Vagina (tissue), 2 donors: Measurements from ENCODE around the gene FIGN. TPM values are rescaled to one million over a fixed set of nuclear protein-coding genes. Genes with fewer than 3 reads are reported as not detected.

Experiments used
- DNase-seq, 2 donors: peaks; one replicate each; pipeline ENCODE4 v3.0.0-alpha.2; 2017; ENCODE audit errors: extremely low spot score in 2 of 2
- H3K27ac ChIP-seq: fragments of 200-600 bp; sonication (generic); one replicate; pipeline ENCODE4 v1.5.1; 2019
- H3K27me3 ChIP-seq: fragments of 200-600 bp; sonication (generic); one replicate; pipeline ENCODE4 v1.5.1; 2019
- H3K36me3 ChIP-seq, 2 donors: fragments of 200-600 bp; sonication (generic); one replicate each; pipeline ENCODE4 v1.5.1; 2017 to 2019
- H3K4me1 ChIP-seq: fragments of 200-600 bp; sonication (generic); one replicate; pipeline ENCODE4 v1.5.1; 2019
- H3K4me3 ChIP-seq, 2 donors: fragments of 200-600 bp; sonication (generic); 1 replicate in 1 of 2; 2 replicates in 1 of 2; pipeline ENCODE4 v1.5.1; 2016 to 2019
- H3K9me3 ChIP-seq: fragments of 200-600 bp; sonication (generic); one replicate; pipeline ENCODE4 v1.5.1; 2019
- POLR2A ChIP-seq, 2 donors: fragments of 450-650 bp; IDR thresholded peaks; one replicate each; pipeline ENCODE4 v1.6.1; 2017; ENCODE audit warnings: antibody characterized with exemption in 2 of 2, mild to moderate bottlenecking in 2 of 2, moderate library complexity in 2 of 2
- POLR2AphosphoS5 ChIP-seq, 2 donors: sonication (generic); formaldehyde crosslinking; IDR thresholded peaks; one replicate each; pipeline ENCODE4 v1.9.0; 2017; ENCODE audit warnings: antibody characterized with exemption in 2 of 2, mild to moderate bottlenecking in 2 of 2, low read depth in 1 of 2; ENCODE audit not compliant: insufficient read depth in 1 of 2
- intact Hi-C: fragments of 100-400 bp; cut with DNase I; formaldehyde crosslinking; loops from one replicate; pipeline ENCODE4 v1.15.1; 2023
- total RNA-seq: library from RNA; depleted of rRNA; stranded (reverse); fragments of >200 nt; gene quantifications from one replicate; pipeline ENCODE4 v1.2.3, GENCODE V29; 2016
- TF ChIP-seq, protein P1 (sequence below), 3 experiments: fragments of 450-650 bp in 2 of 3; fragments of 200-600 bp in 1 of 3; sonication (generic) in 1 of 3; IDR thresholded peaks; one replicate each; pipeline ENCODE4 v1.5.1; 2017 to 2019; ENCODE audit warnings: antibody characterized with exemption in 3 of 3, mild to moderate bottlenecking in 2 of 3, moderate library complexity in 2 of 3

The FIGN gene
- total RNA-seq, 1 donor from 2014 or later, result 3.2 TPM

DNA sequence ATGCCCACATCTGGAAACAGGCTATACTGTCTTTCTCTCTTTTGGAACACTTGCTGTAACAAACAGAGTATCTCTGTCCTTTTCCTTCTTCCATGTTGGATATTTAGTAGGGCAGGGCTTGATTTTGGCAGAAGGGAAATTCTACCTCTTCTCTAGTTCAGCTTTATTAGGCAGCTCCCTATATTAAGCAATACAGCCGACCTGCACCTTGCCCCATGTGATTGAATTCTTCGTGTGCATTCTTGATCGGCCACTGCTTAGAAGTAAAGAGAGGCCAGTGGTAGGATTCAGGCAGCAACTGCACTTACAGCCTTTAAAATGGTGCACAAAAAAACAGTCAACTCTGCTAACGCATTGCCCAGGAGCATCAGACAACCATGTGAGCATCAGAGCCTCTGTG, 31.3 kb upstream of the FIGN start:
- intact Hi-C loops, result no loop called here

GRCh38 chr2:163764566-163764965, 28.8 kb upstream of the FIGN start:
- TF ChIP-seq POLR2AphosphoS5 (IDR thresholded peaks at IDR 0.05; ENCODE audit: insufficient read depth in 1 of 2, low read depth in 1 of 2) (no peak), POLR2A (IDR thresholded peaks at IDR 0.05) (no peak)
- TF ChIP-seq, protein P1, sequence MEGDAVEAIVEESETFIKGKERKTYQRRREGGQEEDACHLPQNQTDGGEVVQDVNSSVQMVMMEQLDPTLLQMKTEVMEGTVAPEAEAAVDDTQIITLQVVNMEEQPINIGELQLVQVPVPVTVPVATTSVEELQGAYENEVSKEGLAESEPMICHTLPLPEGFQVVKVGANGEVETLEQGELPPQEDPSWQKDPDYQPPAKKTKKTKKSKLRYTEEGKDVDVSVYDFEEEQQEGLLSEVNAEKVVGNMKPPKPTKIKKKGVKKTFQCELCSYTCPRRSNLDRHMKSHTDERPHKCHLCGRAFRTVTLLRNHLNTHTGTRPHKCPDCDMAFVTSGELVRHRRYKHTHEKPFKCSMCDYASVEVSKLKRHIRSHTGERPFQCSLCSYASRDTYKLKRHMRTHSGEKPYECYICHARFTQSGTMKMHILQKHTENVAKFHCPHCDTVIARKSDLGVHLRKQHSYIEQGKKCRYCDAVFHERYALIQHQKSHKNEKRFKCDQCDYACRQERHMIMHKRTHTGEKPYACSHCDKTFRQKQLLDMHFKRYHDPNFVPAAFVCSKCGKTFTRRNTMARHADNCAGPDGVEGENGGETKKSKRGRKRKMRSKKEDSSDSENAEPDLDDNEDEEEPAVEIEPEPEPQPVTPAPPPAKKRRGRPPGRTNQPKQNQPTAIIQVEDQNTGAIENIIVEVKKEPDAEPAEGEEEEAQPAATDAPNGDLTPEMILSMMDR (IDR thresholded peaks at IDR 0.05), result no peak

More for the DNA sequence above, 31.3 kb upstream of the FIGN start:
- no peak overlapping the region for H3K27ac ChIP-seq
- no peaks in the 10 kb centered on the region for H3K9me3 ChIP-seq
- no peak overlapping the region for H3K4me3 ChIP-seq
- DNase-seq, result no peak
- no peaks in the 10 kb centered on the region for H3K27me3 ChIP-seq
- no peaks in the 10 kb centered on the region for H3K36me3 ChIP-seq
- H3K4me1 ChIP-seq, result no peaks in the 10 kb centered on the region
- TF ChIP-seq POLR2AphosphoS5 (IDR thresholded peaks at IDR 0.05; ENCODE audit: insufficient read depth in 1 of 2, low read depth in 1 of 2) (no peak), POLR2A (IDR thresholded peaks at IDR 0.05) (no peak)
- TF ChIP-seq, protein P1 (IDR thresholded peaks at IDR 0.05), result no peak

GRCh38 chr2:163759013-163759412, 23.2 kb upstream of the FIGN start:
- H3K4me3 ChIP-seq, result no peak overlapping the region
- no peak overlapping the region for H3K27ac ChIP-seq
- TF ChIP-seq POLR2A (IDR thresholded peaks at IDR 0.05), result no peak
- no peak for TF ChIP-seq POLR2AphosphoS5 (IDR thresholded peaks at IDR 0.05; ENCODE audit: insufficient read depth in 1 of 2, low read depth in 1 of 2)
- TF ChIP-seq, protein P1 (IDR thresholded peaks at IDR 0.05), result no peak
- H3K9me3 ChIP-seq, result no peaks in the 10 kb centered on the region
- H3K4me1 ChIP-seq, result no peaks in the 10 kb centered on the region
- no peak for DNase-seq
- intact Hi-C loops, result no loop called here
- no peaks in the 10 kb centered on the region for H3K36me3 ChIP-seq
- H3K27me3 ChIP-seq, result no peaks in the 10 kb centered on the region

More at GRCh38 chr2:163764566-163764965, 28.8 kb upstream of the FIGN start:
- Histone ChIP-seq H3K27ac (no peak overlapping the region), H3K27me3 (no peaks in the 10 kb centered on the region), H3K4me3 (no peak overlapping the region), H3K9me3 (no peaks in the 10 kb centered on the region), H3K4me1 (no peaks in the 10 kb centered on the region), H3K36me3 (no peaks in the 10 kb centered on the region)
- intact Hi-C loops, result no loop called here
- no peak for DNase-seq

GRCh38 chr2:163757814-163758213, 22.0 kb upstream of the FIGN start:
- TF ChIP-seq POLR2A (IDR thresholded peaks at IDR 0.05), result no peak
- no peak for TF ChIP-seq POLR2AphosphoS5 (IDR thresholded peaks at IDR 0.05; ENCODE audit: insufficient read depth in 1 of 2, low read depth in 1 of 2)
- H3K4me1 ChIP-seq, result no peaks in the 10 kb centered on the region
- no peak overlapping the region for H3K4me3 ChIP-seq
- H3K27me3 ChIP-seq, result no peaks in the 10 kb centered on the region
- DNase-seq, result no peak
- no peaks in the 10 kb centered on the region for H3K9me3 ChIP-seq
- H3K27ac ChIP-seq, result no peak overlapping the region
- H3K36me3 ChIP-seq, result no peaks in the 10 kb centered on the region
- intact Hi-C loops, result no loop called here

- Histone ChIP-seq H3K27me3 (no peaks in the 10 kb centered on the region), H3K36me3 (no peaks in the 10 kb centered on the region), H3K27ac (no peak overlapping the region), H3K4me1 (no peaks in the 10 kb centered on the region), H3K9me3 (no peaks in the 10 kb centered on the region), H3K4me3 (no peak overlapping the region)
- DNase-seq, result no peak
- TF ChIP-seq POLR2A (IDR thresholded peaks at IDR 0.05) (no peak), POLR2AphosphoS5 (IDR thresholded peaks at IDR 0.05; ENCODE audit: insufficient read depth in 1 of 2, low read depth in 1 of 2) (no peak)
- TF ChIP-seq, protein P1 (IDR thresholded peaks at IDR 0.05), result no peak
- intact Hi-C loops, result no loop called here
Observed at GRCh38 chr2:163756588-163756987, 20.8 kb upstream of the FIGN start.
